Measurements from ENCODE around the gene PASK.

PASK gene

DNA sequence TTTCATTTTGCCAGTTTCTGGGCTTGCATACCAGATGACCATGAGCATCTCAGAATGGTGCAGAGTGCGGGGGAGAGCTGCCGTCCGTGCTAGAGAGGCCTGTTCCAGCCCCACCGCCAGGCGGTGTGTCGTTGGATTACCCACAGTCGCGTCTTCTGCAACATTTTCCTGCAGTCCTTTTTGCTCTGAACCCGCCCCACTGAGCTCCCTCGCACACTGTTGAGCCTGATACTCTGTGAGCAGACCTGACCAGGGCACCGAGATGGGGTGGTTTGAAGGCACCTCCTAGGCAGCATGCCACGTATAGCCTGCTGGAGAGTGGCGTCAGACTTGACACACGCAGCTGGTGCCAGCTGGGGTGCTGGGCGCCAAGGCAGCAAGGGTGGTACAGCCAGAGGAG is 19.1 kb upstream of the PASK start:
- DNase-seq (ENCODE audit: low read depth) = no peak
- no peak overlapping the region for H3K4me3 ChIP-seq (ENCODE audit: low read depth, low read length)
- in situ Hi-C loops (cut with HindIII; ENCODE audit: low sequenced_read_pairs) = no loop called here
- TF ChIP-seq, protein P1, sequence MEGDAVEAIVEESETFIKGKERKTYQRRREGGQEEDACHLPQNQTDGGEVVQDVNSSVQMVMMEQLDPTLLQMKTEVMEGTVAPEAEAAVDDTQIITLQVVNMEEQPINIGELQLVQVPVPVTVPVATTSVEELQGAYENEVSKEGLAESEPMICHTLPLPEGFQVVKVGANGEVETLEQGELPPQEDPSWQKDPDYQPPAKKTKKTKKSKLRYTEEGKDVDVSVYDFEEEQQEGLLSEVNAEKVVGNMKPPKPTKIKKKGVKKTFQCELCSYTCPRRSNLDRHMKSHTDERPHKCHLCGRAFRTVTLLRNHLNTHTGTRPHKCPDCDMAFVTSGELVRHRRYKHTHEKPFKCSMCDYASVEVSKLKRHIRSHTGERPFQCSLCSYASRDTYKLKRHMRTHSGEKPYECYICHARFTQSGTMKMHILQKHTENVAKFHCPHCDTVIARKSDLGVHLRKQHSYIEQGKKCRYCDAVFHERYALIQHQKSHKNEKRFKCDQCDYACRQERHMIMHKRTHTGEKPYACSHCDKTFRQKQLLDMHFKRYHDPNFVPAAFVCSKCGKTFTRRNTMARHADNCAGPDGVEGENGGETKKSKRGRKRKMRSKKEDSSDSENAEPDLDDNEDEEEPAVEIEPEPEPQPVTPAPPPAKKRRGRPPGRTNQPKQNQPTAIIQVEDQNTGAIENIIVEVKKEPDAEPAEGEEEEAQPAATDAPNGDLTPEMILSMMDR (IDR thresholded peaks at IDR 0.05; ENCODE audit: low read depth, low read length, missing control alignments) = no peak

DNA sequence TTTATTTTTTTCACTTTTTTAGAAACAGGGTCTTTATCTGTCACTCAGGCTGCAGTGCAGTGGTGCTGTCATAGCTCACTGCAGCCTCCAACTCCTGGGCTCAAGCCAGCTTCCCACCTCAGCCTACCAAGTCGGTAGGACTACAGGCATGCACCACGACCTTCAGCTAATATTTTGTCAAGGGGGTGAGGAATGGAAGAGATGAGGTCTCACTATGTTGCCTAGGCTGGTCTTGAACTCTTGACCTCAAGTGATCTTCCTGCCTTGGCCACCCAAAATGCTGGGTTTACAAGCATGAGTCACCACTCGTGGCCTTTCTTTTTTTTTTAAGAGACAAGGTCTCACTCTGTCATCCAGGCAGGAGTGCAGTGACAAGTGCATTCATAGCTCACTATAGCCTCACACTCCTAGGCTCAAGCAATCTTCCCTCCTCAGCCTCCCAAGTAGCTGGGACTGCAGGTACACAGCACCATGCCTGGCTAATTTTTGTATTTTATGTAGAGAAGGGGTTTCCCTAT is 14.4 kb upstream of the PASK start:
- TF ChIP-seq, protein P1 (IDR thresholded peaks at IDR 0.05; ENCODE audit: low read depth, low read length, missing control alignments) = no peak
- DNase-seq (ENCODE audit: low read depth) = no peak
- in situ Hi-C loops (cut with HindIII; ENCODE audit: low sequenced_read_pairs) = no loop called here
- H3K4me3 ChIP-seq (ENCODE audit: low read depth, low read length) = no peak overlapping the region

DNA sequence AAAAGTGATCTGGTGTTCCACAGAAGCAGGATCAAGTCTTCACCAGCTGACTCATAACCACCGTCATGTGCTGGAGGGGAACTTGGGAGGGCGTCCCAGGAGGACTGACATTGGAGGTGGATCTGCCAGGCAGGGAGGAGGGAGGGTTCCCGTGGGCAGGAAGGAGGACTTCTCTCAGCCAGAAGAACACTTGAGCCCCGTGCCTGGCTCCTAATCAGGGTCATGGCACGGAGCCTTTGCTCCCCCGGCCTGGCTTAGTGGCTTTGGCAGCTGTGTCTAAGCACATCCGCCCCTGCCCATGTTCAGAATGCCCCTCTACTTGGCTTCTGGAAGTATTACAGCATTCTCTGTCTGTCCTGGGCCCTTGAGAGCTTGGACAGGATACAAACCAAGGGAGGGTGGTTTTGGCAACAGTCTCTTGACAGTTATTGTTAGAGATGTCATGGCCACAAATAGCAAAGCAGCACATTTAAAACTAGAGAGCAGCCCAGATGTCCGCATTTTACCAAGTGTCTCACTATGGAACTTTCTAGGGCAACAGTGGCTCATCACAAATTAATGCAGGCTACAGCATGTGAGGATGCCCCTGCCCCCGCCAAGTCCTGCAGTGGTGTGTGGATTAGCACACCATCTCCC is 12.5 kb upstream of the PASK start:
- in situ Hi-C loops (cut with HindIII; ENCODE audit: low sequenced_read_pairs) = no loop called here
- TF ChIP-seq, protein P1 (IDR thresholded peaks at IDR 0.05; ENCODE audit: low read depth, low read length, missing control alignments) = no peak
- no peak overlapping the region for H3K4me3 ChIP-seq (ENCODE audit: low read depth, low read length)
- DNase-seq (ENCODE audit: low read depth) = peak; percentile 82

DNA sequence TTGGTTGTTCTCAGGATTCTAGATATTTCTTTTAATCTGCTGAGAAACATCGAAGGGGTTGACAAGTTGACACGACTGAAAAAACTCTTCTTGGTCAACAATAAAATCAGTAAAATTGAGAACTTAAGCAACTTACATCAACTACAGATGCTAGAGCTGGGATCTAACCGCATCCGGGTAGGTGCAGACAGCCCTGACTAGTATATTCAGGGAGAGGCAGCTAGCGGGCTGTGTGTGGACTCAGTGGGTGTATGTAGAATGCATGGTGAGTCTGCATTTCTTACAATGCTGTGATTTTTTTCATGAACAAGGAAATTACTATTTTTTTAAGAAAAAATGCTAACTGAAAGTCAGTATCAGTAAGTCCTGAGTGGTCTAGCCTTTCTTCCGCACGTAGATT is 11.0 kb upstream of the PASK start:
- in situ Hi-C loops (cut with HindIII; ENCODE audit: low sequenced_read_pairs) = no loop called here
- DNase-seq (ENCODE audit: low read depth) = no peak
- TF ChIP-seq, protein P1 (IDR thresholded peaks at IDR 0.05; ENCODE audit: low read depth, low read length, missing control alignments) = no peak
- H3K4me3 ChIP-seq (ENCODE audit: low read depth, low read length) = no peak overlapping the region

DNA sequence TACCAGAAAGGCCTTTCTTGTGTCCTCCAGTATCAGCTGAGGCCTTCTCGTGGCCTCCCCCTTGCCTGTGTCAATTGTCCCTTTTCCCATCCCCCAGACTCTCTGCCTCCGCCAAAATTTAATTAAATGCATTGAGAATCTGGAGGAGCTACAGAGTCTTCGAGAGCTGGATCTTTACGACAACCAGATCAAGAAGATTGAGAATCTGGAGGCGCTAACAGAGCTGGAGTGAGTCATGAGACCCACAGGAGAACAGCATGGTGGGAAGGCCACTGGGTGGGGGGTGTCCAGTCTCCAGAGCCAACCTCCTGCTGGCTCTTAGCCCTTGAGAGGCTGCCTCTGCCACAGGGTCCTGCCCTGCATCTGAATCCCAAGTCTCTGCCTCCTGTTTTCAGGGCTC is 9.8 kb upstream of the PASK start:
- no peak for DNase-seq (ENCODE audit: low read depth)
- in situ Hi-C loops (cut with HindIII; ENCODE audit: low sequenced_read_pairs) = no loop called here
- TF ChIP-seq, protein P1 (IDR thresholded peaks at IDR 0.05; ENCODE audit: low read depth, low read length, missing control alignments) = no peak
- no peak overlapping the region for H3K4me3 ChIP-seq (ENCODE audit: low read depth, low read length)

DNA sequence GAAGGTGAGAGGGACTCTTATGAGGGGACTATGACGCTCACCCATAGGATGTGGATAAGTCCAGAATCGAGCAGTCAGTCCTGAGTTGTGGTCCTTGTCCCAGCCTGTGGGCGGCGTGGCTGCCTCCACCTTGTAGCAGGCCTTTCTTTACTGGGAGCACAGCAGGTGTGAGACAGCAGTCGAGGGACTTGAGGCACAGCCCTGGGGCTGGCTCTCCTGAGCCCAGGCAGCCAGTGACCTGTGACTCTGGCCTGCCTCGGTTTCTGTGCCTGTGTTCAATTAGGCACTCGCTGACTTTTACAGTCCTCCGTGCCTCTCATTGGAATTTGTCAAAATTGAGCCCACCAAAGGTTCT is 9.3 kb upstream of the PASK start:
- DNase-seq (ENCODE audit: low read depth) = no peak
- TF ChIP-seq, protein P1 (IDR thresholded peaks at IDR 0.05; ENCODE audit: low read depth, low read length, missing control alignments) = no peak
- H3K4me3 ChIP-seq (ENCODE audit: low read depth, low read length) = no peak overlapping the region
- in situ Hi-C loops (cut with HindIII; ENCODE audit: low sequenced_read_pairs) = no loop called here

Data from astrocyte of the cerebellum (primary cell).